GM19035 (cell line): ENCODE results near the gene AK4.

Experiments used
- ATAC-seq: cut with Tn5 transposase; IDR thresholded peaks from one replicate; pipeline ENCODE4 v1.9.1; 2021; ENCODE audit not compliant: unreplicated experiment

The AK4 gene

DNA sequence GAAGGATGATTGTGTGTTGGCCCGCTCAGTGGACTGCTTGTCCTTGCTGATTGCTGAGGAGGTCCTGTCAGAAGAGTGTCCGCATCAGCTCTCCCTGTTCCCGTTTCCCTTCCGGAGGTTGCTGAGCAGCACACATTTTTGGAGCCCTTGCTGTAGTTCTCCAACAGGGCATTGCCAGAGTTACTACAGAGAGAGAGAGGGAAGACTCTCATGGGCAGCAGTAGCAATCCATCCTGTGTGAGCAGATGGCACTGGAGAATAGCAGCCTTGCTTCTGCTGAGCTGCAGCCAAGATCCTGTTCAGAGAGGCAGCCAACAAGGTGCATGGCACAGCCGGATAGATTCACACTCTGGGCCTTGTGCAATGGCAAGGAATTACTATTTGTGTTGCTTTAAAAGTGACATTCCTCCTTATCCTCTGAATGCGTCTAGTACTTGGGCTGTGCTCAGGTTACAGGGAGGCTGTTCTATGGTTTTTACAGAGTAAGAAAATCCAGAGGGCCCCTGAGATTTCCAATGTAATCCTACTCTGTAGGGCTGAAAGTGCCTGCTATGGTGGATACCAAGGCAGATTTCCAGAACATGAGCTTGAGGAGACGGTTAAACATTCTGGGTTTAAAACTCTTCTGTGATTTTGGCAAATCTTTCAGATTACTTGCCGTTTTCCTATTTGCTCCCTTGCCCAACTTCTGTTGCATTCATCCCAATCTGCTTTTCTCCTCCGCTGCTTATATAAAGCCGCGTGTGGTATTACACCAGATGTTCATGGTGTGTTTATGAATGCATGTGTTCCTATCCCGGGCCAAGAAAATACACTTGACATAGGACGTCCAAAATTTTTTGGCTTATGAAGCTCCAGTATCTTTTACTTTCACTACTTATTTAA, 27.4 kb downstream of the AK4 start:
- no peak for ATAC-seq

- no peak for ATAC-seq
These were observed 28.1 kb downstream of the AK4 start for GRCh38 chr1:65176056-65176450.

GRCh38 chr1:65176591-65176990, 28.6 kb downstream of the AK4 start:
- no peak for ATAC-seq

DNA sequence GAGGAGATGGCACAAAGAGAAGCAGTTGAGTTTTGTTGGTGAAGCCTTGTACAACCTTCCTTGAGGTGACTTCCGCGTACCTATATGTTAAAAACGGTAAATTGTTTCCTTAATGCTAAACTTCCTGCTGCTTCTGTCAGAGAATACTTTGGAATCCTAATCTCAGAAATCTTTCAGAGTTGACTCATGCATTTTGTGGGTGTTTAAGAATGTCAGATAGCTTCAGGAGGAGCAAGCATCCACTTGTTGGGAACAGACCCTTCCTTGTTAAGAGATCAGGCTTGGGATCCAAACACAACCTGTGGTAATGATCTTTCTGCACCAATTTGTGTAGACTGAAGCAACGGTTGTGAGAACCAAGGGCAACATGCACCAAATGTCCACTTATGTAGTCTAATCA, 29.5 kb downstream of the AK4 start:
- no peak for ATAC-seq

DNA sequence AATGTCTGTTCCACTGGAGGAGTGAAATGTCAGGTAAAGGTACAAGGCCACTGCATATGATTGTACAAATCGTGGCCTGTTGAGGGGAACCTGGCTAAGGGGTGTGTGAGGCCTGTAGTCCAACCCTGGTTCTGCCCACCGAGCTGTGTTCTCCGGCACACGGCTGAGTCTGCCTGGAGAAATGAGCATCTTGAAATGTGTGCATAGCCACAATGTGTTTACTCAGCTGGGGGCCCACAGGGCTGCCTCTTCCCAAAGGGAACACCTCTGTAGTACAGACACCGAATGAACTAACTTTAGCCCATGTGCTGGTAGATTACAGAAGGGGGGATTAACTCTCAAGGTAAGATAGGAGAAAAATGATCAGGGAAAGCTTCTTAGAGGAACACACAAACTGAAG, 30.2 kb downstream of the AK4 start:
- ATAC-seq, result no peak

- no peak for ATAC-seq
These were observed 31.1 kb downstream of the AK4 start for GRCh38 chr1:65179148-65179547.

- ATAC-seq, result no peak
These were observed 33.0 kb downstream of the AK4 start for GRCh38 chr1:65180977-65181376.

- no peak for ATAC-seq
These were observed 34.8 kb downstream of the AK4 start for GRCh38 chr1:65182658-65183268.

DNA sequence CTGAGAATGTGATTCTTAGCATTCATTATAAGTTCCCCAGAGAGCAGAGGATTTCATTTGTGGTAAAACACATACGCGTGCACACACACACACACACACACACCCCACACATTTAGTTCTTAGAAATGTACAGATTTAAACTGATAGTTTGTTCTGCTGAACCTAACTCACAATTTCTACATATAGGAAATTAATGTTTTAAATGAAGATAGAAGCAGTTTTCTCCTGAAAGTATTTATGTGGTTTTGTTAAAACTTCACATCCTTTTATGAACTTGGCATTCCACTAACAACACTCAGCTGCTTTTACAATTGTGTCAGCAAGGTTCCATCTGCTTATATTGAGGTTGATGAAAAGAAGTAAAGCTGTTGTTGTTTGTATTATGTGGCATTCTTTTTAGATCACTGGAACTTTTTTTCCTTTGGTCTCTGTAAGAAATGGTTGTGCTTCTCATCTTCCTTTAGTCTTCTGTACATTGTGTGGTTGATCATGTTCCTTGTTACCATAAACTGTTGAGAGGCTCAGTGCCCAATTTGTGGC, 41.6 kb downstream of the AK4 start:
- ATAC-seq, result no peak

- no peak for ATAC-seq
These were observed 42.2 kb downstream of the AK4 start for GRCh38 chr1:65190229-65190628.

GRCh38 chr1:65193129-65193695, 45.2 kb downstream of the AK4 start:
- no peak for ATAC-seq

GRCh38 chr1:65195495-65196417, 47.8 kb downstream of the AK4 start:
- ATAC-seq, result no peak

DNA sequence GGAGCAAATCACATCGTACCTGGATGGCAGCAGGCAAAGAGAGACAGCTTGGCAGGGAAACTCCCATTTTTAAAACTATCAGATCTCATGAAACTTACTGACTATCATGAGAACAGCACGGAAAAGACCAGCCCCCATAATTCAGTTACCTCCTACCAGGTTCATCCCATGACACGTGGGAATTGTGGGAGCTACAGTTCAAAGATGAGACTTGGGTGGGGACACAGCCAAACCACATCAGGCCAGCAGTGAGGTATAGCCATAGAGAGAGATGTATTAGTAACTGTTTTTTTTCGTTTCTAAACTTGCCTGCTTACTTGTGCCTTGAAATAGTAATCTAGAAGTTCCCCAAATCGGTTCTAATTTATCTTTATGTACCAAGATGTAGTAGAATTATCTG, 48.9 kb downstream of the AK4 start:
- ATAC-seq, result no peak

DNA sequence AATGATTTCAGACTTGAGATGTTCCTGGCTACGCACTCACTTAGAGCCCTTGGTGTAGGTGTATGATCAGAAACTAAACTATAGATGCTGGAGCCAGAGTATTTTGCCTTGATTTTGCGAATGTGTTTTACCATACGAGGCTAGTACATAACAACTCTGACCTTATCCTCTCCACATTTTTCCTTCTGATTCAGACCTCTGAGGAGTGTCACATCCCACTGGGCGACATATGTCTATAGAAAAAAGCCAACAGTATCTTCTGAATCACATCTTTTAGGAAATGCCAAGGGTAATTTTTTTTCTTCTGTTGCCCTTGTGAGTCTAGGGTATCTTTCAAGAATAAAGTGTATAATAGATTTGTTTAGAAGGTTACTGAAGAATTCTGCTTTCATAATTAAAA, 49.6 kb downstream of the AK4 start:
- no peak for ATAC-seq

DNA sequence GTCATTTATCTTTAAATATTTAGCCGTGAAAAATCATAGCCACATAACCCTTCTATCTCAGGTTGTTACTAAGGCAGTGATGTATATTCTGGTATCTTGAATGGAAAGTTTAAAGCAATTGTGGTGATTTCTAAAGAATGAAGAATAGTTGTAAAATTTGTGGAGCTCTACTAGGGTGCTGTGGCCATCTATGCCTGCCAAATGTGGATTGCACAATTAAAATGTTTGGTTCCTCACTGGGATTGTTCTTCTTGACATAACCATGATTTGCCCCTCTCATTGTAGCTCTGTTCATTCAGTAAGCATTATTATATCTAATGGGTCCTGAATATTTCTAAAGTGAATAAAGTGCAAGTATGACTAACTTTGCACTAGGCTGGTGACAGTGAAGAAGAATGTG, 50.1 kb downstream of the AK4 start:
- no peak for ATAC-seq

DNA sequence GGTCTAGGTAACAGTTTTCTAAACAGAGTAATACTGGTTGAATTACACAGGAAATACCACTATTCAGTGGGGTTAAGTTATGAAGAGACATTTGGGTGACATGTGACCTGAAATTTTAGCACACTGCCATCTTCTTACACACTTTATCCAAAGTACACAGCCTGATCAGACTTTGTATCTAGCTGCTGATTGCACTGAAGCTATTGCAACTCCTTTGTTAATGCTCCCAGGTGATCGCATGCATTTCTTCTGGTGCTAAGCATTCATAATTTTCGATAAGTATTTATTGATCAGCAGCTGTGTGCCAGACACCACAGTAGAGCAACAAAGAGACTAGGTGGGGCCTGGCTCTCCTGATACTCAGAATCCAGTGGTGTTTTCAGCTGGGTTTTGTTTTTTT, 52.4 kb downstream of the AK4 start:
- ATAC-seq, result no peak

DNA sequence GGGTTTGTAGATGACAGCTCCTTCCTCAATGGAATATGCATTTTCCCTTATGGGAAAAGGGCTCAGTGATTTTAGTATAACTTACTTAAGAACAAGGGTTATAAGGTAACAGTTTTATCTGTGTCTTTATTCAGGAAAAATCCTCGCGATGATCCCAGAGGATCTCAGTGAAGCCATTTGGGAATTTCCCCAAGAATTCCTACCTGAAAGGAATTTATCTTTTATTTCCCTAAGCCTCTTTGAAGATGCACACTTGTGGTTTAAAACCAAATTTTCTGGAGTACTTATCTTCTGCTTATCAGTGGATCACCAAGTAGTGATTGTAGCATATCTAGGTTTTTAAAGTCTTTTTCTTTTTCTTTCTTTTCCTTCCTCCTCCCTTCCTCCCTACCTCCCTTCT, 58.8 kb downstream of the AK4 start:
- ATAC-seq, result no peak

DNA sequence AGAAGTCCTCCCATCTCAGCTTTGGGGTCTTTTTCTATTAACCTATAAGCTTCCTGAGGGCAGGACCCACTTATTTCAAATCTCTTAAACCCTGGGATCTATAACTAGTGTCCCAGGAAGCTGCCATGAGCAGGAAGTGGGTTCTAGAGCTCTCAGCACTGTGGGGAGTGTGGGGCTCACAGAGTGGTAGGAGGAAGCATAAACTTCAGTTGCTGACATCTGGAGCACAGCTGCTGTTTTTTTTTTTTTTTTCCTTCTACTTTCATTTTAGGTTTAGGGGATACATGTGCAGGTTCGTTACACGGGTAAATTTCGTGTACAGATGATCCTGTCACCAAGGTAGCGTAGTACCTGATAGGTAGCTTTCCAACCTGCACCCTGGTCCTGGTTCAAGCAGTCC, 59.3 kb downstream of the AK4 start:
- peak; percentile 48 for ATAC-seq

GRCh38 chr1:65208563-65208973, 60.6 kb downstream of the AK4 start:
- ATAC-seq, result no peak

- ATAC-seq, result no peak
These were observed 61.2 kb downstream of the AK4 start for GRCh38 chr1:65209005-65209885.
